Omental fat pad (tissue), 4 donors: ENCODE data around the gene CPT1B. TPM values are rescaled to one million over a fixed set of nuclear protein-coding genes. Genes with fewer than 3 reads are reported as not detected.

ENCODE experiments used
- ATAC-seq: fragments of 150-250 bp; one replicate; pipeline ENCODE4 v1.9.1; 2016; ENCODE audit warnings: mild to moderate bottlenecking, moderate library complexity; ENCODE audit not compliant: low FRiP score
- DNase-seq: peaks from one replicate; pipeline ENCODE4 v3.0.0-alpha.2; 2019; ENCODE audit warnings: low spot score
- total RNA-seq, 4 donors: library from RNA; depleted of rRNA; stranded (reverse); fragments of >200 nt; gene quantifications; one replicate each; pipeline ENCODE4 v1.1.0, GENCODE V29; 2016
- TF ChIP-seq, protein P1 (sequence below), 3 donors: fragments of 450-650 bp; IDR thresholded peaks; one replicate each; pipeline ENCODE4 v1.5.1; 2016 to 2017; ENCODE audit warnings: antibody characterized with exemption in 3 of 3, mild to moderate bottlenecking in 3 of 3, moderate library complexity in 2 of 3

Gene CPT1B
- total RNA-seq, 4 donors from 2014 or later: 4.9 to 29.2 (median 10.8) TPM

DNA sequence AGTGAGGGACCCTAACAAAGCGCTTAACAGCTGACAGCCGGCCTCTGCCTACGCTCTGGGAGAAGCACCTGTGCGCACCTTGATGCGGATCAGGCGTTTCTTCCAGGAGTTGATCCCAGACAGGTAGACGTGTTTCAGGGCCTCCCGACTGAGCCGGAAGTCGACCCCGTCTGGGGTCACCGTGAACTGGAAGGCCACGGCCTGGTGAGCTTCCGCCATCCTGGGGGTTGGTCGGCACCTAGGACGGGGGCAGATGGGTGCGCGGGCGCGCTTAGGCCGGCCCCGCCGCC lies 585 bp downstream of the CPT1B start:
- TF ChIP-seq, protein P1, sequence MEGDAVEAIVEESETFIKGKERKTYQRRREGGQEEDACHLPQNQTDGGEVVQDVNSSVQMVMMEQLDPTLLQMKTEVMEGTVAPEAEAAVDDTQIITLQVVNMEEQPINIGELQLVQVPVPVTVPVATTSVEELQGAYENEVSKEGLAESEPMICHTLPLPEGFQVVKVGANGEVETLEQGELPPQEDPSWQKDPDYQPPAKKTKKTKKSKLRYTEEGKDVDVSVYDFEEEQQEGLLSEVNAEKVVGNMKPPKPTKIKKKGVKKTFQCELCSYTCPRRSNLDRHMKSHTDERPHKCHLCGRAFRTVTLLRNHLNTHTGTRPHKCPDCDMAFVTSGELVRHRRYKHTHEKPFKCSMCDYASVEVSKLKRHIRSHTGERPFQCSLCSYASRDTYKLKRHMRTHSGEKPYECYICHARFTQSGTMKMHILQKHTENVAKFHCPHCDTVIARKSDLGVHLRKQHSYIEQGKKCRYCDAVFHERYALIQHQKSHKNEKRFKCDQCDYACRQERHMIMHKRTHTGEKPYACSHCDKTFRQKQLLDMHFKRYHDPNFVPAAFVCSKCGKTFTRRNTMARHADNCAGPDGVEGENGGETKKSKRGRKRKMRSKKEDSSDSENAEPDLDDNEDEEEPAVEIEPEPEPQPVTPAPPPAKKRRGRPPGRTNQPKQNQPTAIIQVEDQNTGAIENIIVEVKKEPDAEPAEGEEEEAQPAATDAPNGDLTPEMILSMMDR (IDR thresholded peaks at IDR 0.05): no peak
- ATAC-seq: no peak
- DNase-seq: no peak

DNA sequence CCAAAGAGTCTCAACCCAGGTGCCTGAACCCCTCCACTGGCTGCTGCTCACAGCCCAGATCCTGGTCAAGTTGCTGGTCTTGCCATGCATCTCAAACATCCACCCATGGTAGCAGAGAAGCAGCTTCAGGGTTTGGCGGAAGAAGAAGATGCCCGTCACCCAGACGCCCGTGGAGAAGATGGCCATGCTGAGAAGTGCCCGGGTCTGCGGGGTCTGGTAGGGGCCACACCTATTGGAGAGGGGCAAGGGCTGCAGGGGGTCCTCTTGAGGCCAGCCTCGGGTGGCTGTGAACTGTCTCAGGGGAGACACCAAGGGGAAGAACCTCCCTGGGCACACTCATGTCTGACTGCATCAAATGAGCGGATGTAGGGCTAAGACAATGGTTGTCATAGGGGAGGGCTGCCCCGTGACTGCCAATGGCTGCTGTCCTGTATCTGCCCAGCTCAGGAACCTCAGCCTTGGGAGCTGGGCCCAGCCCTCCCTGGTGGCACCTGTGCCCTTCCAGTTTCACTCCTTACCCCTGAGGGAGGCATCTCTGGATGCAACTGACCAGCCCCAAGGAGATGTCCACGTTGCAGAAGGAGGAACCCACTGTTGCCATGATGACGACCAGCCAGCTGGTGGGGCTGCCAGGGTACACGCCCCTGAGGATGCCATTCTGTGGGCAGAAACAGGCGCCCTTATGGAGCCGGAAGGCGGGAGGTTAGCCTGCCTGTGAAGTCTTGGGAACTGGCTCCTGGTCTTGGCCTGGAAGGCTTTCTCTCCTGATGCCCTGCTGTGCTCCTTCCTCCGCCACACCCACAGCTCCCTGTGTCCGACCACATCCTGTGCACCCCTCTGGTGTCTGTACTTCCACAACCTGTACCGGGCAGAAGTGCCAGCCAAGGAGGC lies 1.2 kb downstream of the CPT1B start:
- no peak for ATAC-seq
- DNase-seq: no peak
- TF ChIP-seq, protein P1 (IDR thresholded peaks at IDR 0.05): no peak

DNA sequence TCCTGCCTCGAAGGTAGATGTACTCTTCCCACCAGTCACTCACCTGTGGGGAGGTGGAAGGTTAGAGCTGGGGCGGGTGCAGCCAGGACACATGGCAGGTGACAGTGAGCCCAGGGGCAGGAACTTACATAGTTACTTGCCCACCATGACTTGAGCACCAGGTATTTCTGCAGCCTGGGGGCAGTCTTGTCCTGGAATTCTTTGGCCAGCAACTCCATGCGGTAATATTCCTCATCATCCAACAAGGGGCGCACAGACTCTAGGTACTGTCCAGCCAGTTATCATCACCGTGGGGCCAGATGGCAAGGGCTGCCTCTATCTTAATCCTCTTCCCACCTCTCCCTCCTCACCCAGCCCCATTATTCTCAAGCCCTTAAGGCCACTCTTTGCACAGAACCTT lies 2.2 kb downstream of the CPT1B start:
- ATAC-seq (no peak), DNase-seq (no peak)
- TF ChIP-seq, protein P1 (IDR thresholded peaks at IDR 0.05): no peak

DNA sequence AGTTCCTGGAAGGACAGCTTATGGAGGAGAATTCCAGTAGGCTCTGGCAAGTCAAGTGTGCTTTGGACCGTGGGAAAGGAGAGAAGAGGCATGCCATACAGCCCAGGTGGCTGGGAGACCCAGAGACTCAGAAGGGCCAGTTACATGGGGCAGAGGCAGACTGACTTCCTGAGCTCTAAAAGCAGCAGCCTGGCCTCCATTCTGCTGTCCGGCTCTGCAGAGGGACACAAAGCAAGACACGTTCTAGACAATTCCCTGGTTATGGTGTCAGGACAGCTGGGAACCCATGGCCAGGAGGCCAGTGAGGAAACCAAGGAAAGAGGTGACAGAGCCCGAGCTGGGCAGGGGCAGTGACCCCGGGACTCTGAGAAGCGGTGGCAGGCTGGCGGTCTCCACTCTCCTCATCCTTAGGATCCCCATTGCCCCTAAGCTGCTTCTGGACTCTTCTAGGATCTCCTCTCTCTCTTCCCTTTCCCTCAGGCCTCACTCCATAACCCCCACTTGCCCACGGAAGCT lies 2.7 kb downstream of the CPT1B start:
- TF ChIP-seq, protein P1 (IDR thresholded peaks at IDR 0.05): no peak
- no peak for ATAC-seq
- no peak for DNase-seq

DNA sequence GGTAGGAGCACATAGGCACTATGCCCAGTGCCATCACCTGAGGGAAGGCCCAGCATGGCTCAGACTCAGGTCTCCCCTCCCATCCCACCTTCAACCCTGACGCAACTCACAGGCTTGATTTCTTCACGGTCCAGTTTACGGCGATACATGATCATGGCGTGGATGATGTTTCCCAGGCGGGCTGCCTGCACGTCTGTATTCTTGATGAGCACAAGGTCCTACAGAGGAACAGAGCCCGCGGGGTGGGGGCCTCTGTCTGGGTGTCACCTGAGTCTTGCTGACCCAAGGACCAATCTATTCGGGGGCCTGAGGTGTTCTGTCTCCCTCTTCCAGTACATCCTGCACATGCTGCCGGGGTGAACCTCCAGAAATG lies 3.9 kb downstream of the CPT1B start:
- no peak for DNase-seq
- TF ChIP-seq, protein P1 (IDR thresholded peaks at IDR 0.05): no peak

DNA sequence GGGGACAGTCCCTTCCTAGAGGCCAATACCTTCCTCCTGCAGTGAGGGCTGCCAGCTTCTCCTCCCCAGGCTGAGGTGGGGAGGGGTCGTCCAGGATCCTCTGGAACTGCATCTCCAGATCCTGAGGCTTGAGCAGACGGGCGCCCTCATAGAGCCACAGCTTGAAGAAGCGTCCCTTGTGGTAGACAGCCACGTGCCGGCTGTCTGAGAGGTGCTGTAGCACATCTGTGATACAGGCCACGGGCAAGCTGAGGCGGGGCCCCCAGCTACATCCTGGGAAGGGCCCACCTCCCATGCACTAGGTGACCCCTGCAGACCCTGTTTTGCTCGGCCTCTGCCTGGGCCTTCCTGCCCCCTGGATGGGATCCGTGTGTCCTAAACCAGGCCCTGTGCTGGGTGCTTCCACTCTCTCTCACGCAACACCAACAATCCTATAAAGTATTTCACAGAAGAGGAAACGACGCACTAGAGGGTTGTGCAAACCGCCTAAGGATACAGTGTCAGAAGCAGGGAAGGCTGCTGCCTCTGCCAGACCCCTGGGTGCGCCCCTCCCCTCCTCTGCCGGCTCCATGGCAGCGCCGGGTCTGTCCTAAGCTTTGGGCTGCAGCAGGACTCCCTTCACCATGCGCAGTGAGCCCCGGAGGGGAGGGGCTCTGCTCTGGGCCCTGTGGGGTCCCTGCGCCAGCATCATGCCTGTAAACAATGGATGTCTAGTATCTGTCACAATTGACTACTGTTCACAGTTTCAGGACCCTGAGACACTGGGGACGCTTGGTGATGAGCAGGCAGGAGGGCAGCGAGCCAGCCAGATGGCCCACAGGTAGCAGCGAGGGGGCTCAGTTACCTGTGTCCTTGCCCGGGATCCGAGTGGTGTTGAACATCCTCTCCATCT lies 4.5 kb downstream of the CPT1B start:
- TF ChIP-seq, protein P1 (IDR thresholded peaks at IDR 0.05): no peak
- ATAC-seq (no peak), DNase-seq (no peak)

More for the DNA sequence above, 3.9 kb downstream of the CPT1B start:
- no peak for ATAC-seq
